ELR (cell line): ENCODE data around the gene ELL.
A peak's percentile ranks its signal among the peaks of the same experiment; 100 is the strongest.
"Not testable (repeated sequence)": the region's sequence is repeated elsewhere in the genome, so short reads cannot be mapped to it uniquely, and the experiment has no call there.

Experiments used
- DNase-seq: peaks from one replicate; pipeline ENCODE4 v3.0.0-alpha.2; 2015; ENCODE audit warnings: low read depth

The ELL gene

DNA sequence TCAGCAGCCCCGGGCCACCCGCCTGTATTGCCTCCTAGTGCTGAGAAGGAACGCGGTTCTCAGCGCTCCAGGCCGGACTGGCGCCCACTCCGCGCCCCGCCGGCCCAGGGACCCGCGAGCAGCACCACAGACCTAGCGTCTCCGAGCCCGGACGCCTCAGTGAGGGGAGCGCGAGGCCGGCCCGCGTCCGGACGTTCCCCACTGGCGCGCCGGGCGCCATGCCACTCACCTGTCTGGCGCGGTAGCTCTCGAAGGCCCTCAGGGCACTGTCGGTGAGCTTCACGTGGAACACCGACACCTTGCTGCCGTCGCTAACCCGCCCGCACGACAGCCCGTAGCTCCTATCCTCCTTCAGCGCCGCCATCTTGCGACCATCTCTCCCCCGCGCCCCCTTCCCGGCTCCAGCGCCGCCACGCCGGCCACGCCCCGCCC, at the start of gene ELL:
TSS of gene ELL (minus strand) at position 379 of the 432 bp plus-strand sequence. CDS start at position 364, 15 bp downstream.
- DNase-seq: no peak

DNA sequence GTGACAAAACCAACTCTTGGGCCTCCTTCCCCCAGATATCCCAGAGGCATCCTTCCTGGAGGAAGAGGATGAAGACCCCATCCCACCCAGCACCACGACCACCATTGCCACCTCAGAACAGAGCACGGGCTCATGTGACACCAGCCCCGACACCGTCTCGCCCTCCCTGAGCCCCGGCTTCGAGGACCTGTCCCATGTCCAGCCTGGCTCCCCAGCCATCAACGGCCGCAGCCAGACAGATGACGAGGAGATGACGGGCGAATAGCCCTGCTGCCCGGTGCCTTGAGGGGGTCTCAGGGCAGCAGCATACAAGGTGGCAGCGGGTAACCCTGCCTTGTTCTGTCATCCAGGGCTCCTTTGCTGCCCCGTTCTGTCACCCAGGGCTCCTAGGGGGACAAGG, 46.5 kb upstream of the ELL start:
- no peak for DNase-seq

DNA sequence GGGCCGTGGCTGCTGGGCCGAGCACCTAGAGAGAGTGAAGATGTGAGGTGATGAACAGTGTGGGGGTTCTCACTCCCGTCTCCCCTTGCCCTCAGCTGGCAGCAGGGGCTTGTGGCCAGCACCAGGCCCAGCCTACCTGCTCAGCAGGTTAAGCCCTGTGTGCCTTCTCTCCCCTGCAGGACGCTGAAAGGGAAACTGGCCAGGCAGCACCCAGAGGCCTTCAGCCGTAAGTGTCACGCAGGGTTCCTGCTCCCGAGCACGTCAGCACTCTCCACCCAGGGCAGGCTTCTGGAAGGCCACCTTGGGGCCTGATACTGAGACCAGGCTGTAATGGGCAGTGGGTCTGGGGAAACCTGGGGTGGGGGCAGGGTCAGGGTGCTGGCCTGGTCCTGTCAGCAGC, 45.1 kb upstream of the ELL start:
- DNase-seq: no peak

- DNase-seq: no peak
Measured at GRCh38 chr19:18562086-18562485, 40.2 kb upstream of the ELL start.

DNA sequence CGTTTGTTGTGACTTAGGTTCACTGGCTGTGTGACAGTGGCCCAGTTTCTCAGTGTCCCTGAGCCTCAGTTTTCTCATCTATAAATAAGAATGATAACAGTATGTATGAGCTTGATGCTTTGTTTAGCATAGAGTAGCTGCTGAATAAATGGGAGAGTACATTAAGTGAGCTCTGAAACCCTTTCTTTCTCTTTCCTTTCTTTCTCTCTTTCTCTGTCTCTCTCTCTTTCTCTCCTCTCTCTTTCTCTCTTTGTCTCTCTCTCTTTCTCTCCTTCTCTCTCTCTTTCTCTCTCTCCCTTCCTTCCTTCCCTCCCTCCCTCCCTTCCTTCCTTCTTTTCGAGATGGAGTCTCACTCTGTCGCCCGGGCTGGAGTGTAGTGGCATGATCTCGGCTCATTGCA, 37.8 kb upstream of the ELL start:
- DNase-seq: no peak

DNA sequence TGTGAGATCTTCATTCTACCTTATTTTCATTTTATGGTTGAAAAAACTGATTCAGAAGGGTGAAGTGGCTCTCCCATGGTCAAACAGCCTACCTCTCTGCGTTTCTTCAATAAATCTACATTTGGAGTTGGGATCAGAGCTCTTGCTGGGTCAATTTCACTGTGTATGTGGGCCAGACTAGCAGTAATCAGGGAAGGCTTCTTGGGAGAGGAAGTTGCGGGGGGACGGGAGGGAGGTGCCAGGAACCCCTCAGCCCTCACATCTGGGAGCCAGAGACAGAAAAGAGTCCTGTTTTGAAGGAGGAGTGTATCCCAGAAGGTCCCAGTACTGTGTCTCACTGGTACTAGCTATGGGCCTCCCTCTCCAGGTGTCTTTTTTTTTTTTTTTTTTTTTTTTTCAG, 36.7 kb upstream of the ELL start:
- DNase-seq: no peak

GRCh38 chr19:18558202-18558555, 36.3 kb upstream of the ELL start:
- DNase-seq: no peak

DNA sequence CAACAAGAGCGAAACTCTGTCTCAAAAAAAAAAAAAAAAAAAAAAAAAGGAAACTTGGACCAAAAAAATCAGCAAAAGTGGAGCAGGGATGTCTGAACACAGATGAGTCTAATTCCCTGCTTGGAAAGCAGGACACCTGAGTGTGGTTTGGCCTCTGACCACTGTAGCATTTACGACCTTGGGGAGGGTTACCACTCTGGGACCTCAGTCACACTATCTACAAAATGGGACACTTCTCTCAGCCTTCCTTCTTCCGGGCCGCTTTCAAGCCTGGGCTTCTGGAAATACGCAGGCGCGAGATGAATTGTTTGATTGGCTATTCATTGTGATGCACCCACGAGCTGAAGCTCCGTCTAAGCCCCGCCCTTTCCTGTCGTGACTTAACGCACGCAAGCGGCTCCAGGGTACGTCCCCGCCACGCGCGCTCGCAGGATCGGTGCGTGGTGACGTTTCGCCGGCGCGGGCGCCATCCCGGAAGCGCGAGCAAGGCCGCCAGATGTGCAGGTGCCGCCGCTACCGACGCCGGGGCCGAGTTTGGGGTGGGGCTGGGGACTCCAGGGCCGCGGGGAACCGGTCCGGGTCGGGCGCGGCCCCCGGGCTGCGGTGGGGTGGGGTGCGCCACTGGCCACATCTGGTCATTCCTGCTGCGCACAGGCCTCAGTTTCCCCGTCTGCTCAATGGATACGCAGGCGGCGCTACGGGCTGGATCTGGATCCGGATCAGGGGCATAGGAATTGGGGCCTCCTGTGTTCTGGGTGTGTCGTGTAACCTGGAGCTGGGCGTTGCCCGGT, 35.7 kb upstream of the ELL start, which contains the start of gene KXD1:
TSS of gene KXD1 (plus strand) at position 460 of the 791 bp plus-strand sequence. CDS start 4,187 bp downstream, outside the sequence.
- DNase-seq: peak; percentile 99

DNA sequence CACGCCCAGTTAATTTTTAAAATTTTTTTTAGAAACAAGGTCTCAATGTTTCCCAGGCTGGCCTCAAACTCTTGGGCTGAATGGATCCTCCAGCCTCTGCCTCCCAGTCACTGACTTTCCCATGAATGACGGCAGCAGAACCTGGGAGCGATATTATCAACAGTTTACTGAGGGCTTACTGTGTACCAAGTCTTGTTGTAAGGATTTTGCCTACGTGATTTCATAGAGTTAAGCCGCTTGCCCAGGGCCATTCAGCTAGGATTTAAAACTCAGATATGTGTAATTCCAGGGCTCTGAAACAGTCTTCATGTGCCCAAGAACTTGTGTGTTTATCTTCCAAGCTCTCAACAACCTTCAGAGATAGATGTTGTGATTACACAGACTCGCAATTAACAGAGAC, 29.8 kb upstream of the ELL start:
- DNase-seq: no peak

GRCh38 chr19:18543814-18544475, 22.1 kb upstream of the ELL start:
- DNase-seq: peak; percentile 82

GRCh38 chr19:18542941-18543813, 21.3 kb upstream of the ELL start, which contains the start of gene FKBP8:
Gene FKBP8, minus strand, starts transcription at chr19:18543573. Its CDS starts 1,603 bp downstream, at chr19:18541970.
- DNase-seq: peak; percentile 90

GRCh38 chr19:18541992-18542940, 20.4 kb upstream of the ELL start:
- peak; percentile 13 for DNase-seq

GRCh38 chr19:18541258-18541991, 19.6 kb upstream of the ELL start:
- DNase-seq: peak; percentile 72

GRCh38 chr19:18540200-18540599, 18.3 kb upstream of the ELL start:
- not testable (repeated sequence) for DNase-seq

DNA sequence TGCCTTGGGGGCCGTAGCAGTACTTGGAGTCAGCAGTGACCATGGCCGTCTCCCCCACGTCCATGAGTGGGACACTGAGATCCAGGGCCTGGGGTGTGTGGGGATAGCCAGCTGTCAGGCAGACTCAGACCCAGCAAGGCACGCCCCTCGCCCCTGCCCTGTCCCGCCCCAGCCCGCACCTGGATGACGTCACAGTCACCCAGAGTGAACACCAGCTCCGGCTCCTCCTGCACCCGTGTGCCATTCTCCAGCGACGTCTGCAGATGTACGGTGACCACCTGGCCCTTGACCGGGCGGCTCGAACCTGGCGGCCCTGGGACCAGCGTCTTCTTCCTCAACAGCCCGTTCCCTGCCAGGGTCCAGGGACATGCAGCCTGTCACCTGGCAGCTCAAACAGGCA, 17.5 kb upstream of the ELL start:
- no peak for DNase-seq

DNA sequence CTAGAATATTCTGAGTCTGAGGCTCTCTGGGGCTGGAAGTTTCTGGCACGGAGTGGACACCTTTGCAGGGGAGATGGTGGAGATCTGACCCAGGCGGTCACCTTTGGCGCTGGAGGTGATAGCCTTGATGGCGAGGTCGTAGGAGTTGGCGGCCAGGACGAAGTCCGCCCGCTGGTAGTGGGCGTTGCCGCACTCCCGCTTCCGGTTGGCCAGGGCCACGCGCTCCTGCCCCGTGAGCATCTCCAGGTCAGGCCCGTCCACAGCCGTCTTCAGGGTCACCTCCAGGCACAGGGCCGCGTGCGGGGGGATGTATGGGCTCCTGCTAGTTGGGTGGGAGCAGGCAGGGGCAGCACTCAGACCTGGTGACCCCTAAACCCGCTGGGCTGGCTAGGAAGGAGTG, 16.2 kb upstream of the ELL start:
- DNase-seq: no peak

DNA sequence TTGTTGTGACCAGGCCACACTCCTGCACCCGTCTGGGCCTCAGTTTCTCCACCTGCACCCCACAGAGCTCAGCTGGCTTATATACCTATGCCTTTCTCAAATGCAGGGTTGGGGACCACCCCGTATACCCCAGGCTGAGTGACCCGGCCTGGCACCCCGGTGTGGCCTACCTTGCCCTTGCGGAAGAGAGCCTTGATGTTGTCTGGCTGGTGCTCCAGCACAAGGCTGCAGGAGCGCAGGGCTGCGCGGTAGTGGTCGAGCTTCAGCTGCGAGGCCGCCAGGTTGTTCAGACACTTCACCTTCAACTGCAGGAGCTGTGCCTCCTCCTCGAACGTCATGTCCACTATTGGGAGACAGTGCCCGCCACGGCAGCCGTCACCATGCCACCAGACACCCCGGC, 15.6 kb upstream of the ELL start:
- no peak for DNase-seq

DNA sequence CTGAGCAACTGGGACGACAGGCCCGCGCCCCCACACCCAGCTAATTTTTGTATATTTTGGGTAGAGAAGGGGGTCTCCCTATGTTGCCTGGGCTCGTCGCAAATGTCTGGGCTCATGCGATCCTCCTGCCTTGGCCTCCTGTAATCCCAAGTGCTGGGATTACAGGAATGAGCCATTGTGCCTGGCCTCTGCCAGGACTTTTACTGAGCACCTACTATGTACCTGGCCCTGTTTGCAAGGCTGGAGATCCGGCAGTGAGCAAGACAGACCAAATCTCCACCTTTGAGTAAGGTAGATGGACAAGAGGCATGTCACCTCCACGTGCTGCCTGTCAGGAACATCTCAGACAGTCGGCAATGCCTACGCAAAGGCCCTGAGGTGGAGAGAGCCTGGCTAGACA, 14.6 kb upstream of the ELL start:
- DNase-seq: no peak

DNA sequence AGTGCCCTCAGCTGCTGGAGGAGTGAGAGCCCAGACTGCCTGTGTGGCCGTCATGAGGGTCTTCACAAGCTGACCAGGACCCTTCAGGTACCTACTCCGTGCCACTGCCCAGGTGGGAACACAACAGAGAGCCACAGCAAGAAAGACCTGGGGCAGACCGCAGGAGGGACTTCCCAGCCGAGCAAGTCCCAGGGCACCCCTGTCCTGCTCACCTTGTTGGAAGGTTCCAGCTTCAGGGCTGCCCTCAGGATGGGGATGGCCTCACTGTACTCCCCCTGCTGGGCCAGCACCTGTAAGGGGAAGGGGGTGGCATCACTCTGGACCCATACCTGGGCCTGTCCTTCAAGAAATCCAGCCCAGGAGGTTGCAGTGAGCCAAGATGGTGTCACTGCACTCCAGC, 11.2 kb upstream of the ELL start:
- no peak for DNase-seq

GRCh38 chr19:18532168-18532890, 10.5 kb upstream of the ELL start:
- DNase-seq: no peak
